ENCODE data around the gene GRM8. TPM values are rescaled to one million over a fixed set of nuclear protein-coding genes. Genes with fewer than 3 reads are reported as not detected.
A peak's percentile ranks its signal among the peaks of the same experiment; 100 is the strongest.

Gene GRM8
- total RNA-seq, 1 donor from 2014 or later = not detected

- no peak for DNase-seq (ENCODE audit: extremely low read depth, low read depth, low spot score)
These were observed 491.7 kb downstream of the GRM8 start for GRCh38 chr7:126760914-126761577.

- DNase-seq (ENCODE audit: extremely low read depth, low read depth, low spot score) = no peak
These were observed 497.4 kb downstream of the GRM8 start for GRCh38 chr7:126755381-126755780.

- DNase-seq (ENCODE audit: extremely low read depth, low read depth, low spot score) = no peak
These were observed 502.4 kb downstream of the GRM8 start for GRCh38 chr7:126750207-126750911.

GRCh38 chr7:126728967-126729366, 523.8 kb downstream of the GRM8 start:
- DNase-seq (ENCODE audit: extremely low read depth, low read depth, low spot score) = no peak

GRCh38 chr7:126727930-126728391, 524.8 kb downstream of the GRM8 start:
- no peak for DNase-seq (ENCODE audit: extremely low read depth, low read depth, low spot score)

- no peak for DNase-seq (ENCODE audit: extremely low read depth, low read depth, low spot score)
These were observed 528.7 kb downstream of the GRM8 start for GRCh38 chr7:126723966-126724544.

GRCh38 chr7:126720232-126720631, 532.5 kb downstream of the GRM8 start:
- DNase-seq (ENCODE audit: extremely low read depth, low read depth, low spot score) = no peak

- no peak for DNase-seq (ENCODE audit: extremely low read depth, low read depth, low spot score)
These were observed 534.3 kb downstream of the GRM8 start for GRCh38 chr7:126718419-126718818.

- no peak for DNase-seq (ENCODE audit: extremely low read depth, low read depth, low spot score)
These were observed 536.4 kb downstream of the GRM8 start for GRCh38 chr7:126716321-126716720.

GRCh38 chr7:126715076-126715475, 537.7 kb downstream of the GRM8 start:
- DNase-seq (ENCODE audit: extremely low read depth, low read depth, low spot score) = no peak

- DNase-seq (ENCODE audit: extremely low read depth, low read depth, low spot score) = no peak
These were observed 550.3 kb downstream of the GRM8 start for GRCh38 chr7:126702242-126703016.

- peak; percentile 92 for DNase-seq (ENCODE audit: extremely low read depth, low read depth, low spot score)
These were observed 551.7 kb downstream of the GRM8 start for GRCh38 chr7:126700807-126701604.

- no peak for DNase-seq (ENCODE audit: extremely low read depth, low read depth, low spot score)
These were observed 553.0 kb downstream of the GRM8 start for GRCh38 chr7:126699707-126700106.

GRCh38 chr7:126698909-126699308, 553.8 kb downstream of the GRM8 start:
- DNase-seq (ENCODE audit: extremely low read depth, low read depth, low spot score) = no peak

GRCh38 chr7:126698446-126698845, 554.3 kb downstream of the GRM8 start:
- no peak for DNase-seq (ENCODE audit: extremely low read depth, low read depth, low spot score)

- DNase-seq (ENCODE audit: extremely low read depth, low read depth, low spot score) = no peak
These were observed 556.3 kb downstream of the GRM8 start for GRCh38 chr7:126696256-126697038.

- no peak for DNase-seq (ENCODE audit: extremely low read depth, low read depth, low spot score)
These were observed 561.6 kb downstream of the GRM8 start for GRCh38 chr7:126690848-126691751.

- DNase-seq (ENCODE audit: extremely low read depth, low read depth, low spot score) = no peak
These were observed 562.6 kb downstream of the GRM8 start for GRCh38 chr7:126690104-126690503.

GRCh38 chr7:126689037-126689436, 563.7 kb downstream of the GRM8 start:
- DNase-seq (ENCODE audit: extremely low read depth, low read depth, low spot score) = no peak

All from glomerular endothelial cell (primary cell).